Measurements from ENCODE around the gene LY9.

LY9 gene

DNA sequence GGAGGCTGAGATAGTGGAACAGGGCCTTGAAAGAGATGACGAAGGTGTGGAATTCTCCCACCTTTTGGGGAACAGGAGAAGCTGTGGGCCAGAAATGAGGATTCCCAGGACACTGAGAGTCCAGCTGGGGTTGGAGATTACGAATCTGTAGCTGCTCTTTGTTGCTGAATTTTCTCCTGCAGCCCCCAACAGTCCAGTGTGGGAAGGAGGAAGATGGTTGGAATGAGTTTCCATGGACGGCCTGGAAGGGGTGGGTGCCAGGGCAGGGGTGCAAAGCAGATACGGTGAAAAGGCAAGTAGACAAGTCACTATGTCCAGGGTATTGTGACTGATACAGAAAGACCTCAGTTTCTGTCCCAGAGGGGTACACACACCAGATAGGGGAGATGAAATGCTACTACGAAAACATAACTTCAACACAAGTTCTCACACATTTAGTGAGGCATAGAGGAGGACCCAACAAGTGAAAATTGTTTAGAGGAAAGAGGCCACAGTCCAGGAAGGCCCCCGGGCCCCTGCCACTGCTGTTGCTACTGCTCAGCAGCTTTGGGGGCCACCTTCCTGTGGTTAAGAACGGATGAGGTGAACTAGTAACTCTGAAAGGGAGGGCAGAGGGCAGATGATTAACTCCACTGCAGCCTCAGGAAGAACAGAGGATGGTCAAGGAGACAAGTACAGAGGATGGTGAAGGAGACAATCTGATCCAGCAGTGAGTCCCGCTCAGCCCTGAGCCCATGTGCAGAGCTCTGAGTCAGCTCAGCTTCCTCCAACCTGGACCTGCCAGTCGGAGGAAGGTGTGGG lies 59.4 kb downstream of the LY9 start:
- TF ChIP-seq, protein P1, sequence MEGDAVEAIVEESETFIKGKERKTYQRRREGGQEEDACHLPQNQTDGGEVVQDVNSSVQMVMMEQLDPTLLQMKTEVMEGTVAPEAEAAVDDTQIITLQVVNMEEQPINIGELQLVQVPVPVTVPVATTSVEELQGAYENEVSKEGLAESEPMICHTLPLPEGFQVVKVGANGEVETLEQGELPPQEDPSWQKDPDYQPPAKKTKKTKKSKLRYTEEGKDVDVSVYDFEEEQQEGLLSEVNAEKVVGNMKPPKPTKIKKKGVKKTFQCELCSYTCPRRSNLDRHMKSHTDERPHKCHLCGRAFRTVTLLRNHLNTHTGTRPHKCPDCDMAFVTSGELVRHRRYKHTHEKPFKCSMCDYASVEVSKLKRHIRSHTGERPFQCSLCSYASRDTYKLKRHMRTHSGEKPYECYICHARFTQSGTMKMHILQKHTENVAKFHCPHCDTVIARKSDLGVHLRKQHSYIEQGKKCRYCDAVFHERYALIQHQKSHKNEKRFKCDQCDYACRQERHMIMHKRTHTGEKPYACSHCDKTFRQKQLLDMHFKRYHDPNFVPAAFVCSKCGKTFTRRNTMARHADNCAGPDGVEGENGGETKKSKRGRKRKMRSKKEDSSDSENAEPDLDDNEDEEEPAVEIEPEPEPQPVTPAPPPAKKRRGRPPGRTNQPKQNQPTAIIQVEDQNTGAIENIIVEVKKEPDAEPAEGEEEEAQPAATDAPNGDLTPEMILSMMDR (IDR thresholded peaks at IDR 0.05; ENCODE audit: insufficient read depth, low read depth, low read length, missing control alignments), result no peak
- DNase-seq (ENCODE audit: low read depth), result no peak
- H3K4me3 ChIP-seq (ENCODE audit: low read length), result no peak overlapping the region

DNA sequence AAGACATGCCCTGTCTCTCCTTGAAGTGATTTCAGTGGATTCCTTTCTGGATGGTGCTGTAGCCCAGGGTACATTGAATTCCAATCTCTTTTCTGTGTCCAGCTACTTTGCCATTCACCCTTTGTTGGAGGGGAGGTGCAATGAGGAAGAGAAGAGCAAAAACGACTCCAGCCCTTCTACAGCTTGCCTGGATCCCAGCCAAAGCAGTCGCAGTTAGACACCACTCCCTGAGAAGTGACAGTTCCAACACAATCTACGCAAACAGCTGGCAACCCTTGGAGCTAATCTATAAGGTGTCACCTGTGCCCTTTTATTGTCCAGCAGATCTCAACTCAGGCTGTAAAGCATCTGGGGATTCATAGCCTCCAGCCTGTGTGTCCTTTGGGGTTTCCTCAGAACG lies 62.1 kb downstream of the LY9 start:
- DNase-seq (ENCODE audit: low read depth), result no peak
- no peak overlapping the region for H3K4me3 ChIP-seq (ENCODE audit: low read length)
- TF ChIP-seq, protein P1 (IDR thresholded peaks at IDR 0.05; ENCODE audit: insufficient read depth, low read depth, low read length, missing control alignments), result no peak

DNA sequence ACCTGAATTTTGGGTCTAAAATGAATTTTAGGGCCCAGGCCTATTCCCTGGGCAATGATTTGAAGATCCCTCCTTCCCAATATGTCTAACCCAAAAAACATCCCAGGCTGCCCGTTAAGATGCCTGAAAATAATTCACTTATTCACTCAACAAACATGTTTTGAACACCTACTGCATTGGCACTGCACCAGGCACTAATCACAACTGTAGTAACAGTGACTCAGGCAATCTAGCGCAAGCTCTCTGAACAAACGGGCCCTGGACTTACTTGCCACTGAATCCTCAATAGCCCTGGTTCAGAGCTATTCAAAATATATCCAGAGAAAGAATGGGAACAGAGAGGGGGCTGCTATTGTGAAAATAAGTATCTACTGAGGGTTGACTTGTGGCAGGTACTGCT lies 62.5 kb downstream of the LY9 start:
- TF ChIP-seq, protein P1 (IDR thresholded peaks at IDR 0.05; ENCODE audit: insufficient read depth, low read depth, low read length, missing control alignments), result no peak
- peak; percentile 18 for DNase-seq (ENCODE audit: low read depth)
- no peak overlapping the region for H3K4me3 ChIP-seq (ENCODE audit: low read length)

DNA sequence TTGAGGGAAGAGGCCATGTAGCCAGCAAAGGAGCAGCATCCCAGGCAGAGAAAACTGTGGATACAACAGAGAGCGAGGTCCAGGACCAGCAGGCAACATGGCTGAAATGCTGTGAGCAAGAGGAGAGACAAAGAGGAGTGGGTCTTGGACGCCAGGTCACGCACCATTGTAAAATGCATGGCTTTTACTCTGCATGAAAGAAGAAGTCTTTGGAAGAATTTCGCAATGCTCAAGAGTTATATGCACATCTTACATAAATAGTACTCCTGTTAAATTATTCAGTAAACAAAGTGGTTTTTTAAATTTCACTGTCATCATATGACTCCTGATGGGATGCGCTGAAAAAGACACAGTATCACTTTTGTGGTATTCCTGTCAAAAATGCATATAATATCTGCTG lies 63.2 kb downstream of the LY9 start:
- H3K4me3 ChIP-seq (ENCODE audit: low read length), result no peak overlapping the region
- no peak for DNase-seq (ENCODE audit: low read depth)

DNA sequence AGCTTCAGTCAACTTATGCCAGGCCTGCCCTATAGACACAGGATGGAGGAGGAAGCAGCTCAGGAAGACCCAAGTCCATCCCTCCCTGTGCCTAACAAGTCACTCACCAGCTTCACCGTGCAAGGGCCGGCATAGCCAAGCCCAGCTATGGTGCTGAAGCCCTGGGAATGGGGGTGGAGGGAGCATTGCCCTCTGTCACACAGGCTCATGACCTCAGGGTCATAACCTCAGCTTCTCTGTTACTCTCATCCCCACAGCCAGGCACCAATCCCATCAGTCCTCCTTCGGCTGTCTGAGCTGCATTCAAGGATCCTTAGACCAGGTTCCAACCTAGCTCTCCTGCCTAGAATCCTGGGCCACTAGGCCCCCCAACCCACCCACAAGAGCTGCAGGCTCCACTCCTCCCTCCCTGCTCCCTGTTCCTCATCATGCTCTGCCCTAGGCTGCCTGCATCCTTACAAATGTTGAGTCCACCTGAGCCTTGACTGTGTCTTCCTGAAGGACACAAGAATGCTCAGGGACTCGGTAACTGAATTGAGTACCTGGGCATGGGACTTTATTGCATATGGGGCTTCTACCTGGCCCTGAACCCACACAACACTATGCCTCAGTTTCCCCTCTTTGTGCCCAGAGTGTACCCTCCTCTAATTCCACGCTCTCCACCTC lies 65.0 kb downstream of the LY9 start:
- no peak for DNase-seq (ENCODE audit: low read depth)
- TF ChIP-seq, protein P1 (IDR thresholded peaks at IDR 0.05; ENCODE audit: insufficient read depth, low read depth, low read length, missing control alignments), result no peak
- no peak overlapping the region for H3K4me3 ChIP-seq (ENCODE audit: low read length)

More for the DNA sequence above, 63.2 kb downstream of the LY9 start:
- TF ChIP-seq, protein P1 (IDR thresholded peaks at IDR 0.05; ENCODE audit: insufficient read depth, low read depth, low read length, missing control alignments), result no peak

DNA sequence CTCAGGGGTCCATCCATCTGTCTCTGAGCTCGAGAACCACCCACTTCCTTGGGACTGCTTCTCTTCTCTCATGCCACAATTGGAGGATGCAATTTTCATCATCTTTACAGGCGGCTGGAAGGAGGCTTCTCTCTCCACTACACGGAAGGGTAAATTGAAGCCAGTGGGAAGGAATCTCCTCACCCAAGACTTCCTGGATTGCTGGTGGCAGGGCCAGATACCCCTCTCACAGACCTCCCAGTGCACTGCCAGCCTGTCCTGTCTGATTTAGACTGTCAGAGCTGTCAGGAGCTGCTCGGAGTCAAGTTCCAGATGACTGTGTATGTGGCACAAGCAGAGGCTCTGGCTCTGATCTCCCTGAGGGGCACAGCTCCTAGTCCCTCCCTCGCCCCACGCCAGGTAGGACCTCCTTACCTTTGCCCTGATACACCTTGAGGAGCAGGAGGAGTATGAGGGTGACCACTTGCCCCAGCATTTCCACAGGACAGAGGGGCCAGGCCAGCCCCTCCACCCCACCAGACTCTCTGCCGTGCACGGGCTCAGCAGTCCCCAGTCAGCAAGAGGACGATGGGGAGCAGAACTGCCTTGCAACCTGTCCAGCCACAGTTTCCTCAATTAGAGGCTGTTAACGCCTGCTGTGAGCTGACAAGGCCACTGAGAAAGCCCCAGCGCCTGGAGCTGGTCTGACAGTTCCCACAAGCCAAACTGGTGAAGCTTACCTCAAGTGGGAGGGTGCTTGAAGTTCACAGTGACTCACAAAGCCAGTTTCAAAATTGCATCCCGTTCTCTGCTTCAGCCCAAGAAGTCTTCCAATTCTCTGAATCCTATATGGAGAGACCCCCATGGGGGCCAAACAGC lies 66.5 kb downstream of the LY9 start, which contains the start of gene CD244:
Gene CD244, minus strand, starts transcription at position 685 of the 858 bp plus-strand sequence. Its CDS starts 210 bp downstream, at position 475.
- H3K4me3 ChIP-seq (ENCODE audit: low read length), result no peak within 1 kb of the TSS
- DNase-seq (ENCODE audit: low read depth), result peak; percentile 79
- TF ChIP-seq, protein P1 (IDR thresholded peaks at IDR 0.05; ENCODE audit: insufficient read depth, low read depth, low read length, missing control alignments), result no peak

Measured in epithelial cell of esophagus (primary cell).